SK-N-SH treated with all-trans-retinoic acid at 6 μM for 48 hours (cell line): ENCODE measurements around the gene GPR63.

Source experiments
- ATAC-seq: fragments of 200-7000 bp; cut with Tn5 transposase; 3 replicates; pipeline ENCODE4 v1.9.1; 2020; ENCODE audit warnings: mild to moderate bottlenecking, moderate library complexity
- ARNTL ChIP-seq: fragments of 450-650 bp; formaldehyde crosslinking; IDR thresholded peaks from 2 replicates; pipeline ENCODE4 v1.5.0; 2020; ENCODE audit warnings: low read depth, mild to moderate bottlenecking, moderate library complexity, borderline replicate concordance
- BACH2 ChIP-seq: fragments of 250-450 bp; sonication (Bioruptor Pico); IDR thresholded peaks from 2 replicates; pipeline ENCODE4 v1.9.0; 2021; ENCODE audit warnings: mild to moderate bottlenecking, borderline replicate concordance
- ESRRG ChIP-seq: fragments of 250-450 bp; sonication (Bioruptor Pico); IDR thresholded peaks from 2 replicates; pipeline ENCODE4 v1.6.1; 2021; ENCODE audit warnings: mild to moderate bottlenecking
- GLIS3 ChIP-seq: fragments of 250-450 bp; sonication (Bioruptor Pico); IDR thresholded peaks from 2 replicates; pipeline ENCODE4 v1.5.0; 2020; ENCODE audit warnings: mild to moderate bottlenecking, moderate library complexity
- ISL1 ChIP-seq: fragments of 250-450 bp; sonication (Bioruptor Pico); IDR thresholded peaks from 2 replicates; pipeline ENCODE4 v2.1.2; 2022; ENCODE audit warnings: mild to moderate bottlenecking, moderate library complexity
- OSR1 ChIP-seq: fragments of 250-450 bp; sonication (Bioruptor Pico); IDR thresholded peaks from 2 replicates; pipeline ENCODE4 v1.8.0; 2022; ENCODE audit warnings: moderate library complexity, mild to moderate bottlenecking, inconsistent platforms
- PPARA ChIP-seq: fragments of 250-450 bp; sonication (Bioruptor Pico); IDR thresholded peaks from 2 replicates; pipeline ENCODE4 v1.5.0; 2020; ENCODE audit warnings: mild to moderate bottlenecking, borderline replicate concordance
- RARB ChIP-seq: fragments of 250-450 bp; sonication (Bioruptor Pico); IDR thresholded peaks from 2 replicates; pipeline ENCODE4 v1.8.0; 2021; ENCODE audit warnings: mild to moderate bottlenecking, moderate library complexity
- SNAI2 ChIP-seq: fragments of 250-450 bp; sonication (Bioruptor Pico); IDR thresholded peaks from 2 replicates; pipeline ENCODE4 v1.5.0; 2020; ENCODE audit warnings: mild to moderate bottlenecking, moderate library complexity
- TCF4 ChIP-seq: fragments of 250-450 bp; sonication (Bioruptor Pico); IDR thresholded peaks from 2 replicates; pipeline ENCODE4 v1.8.0; 2021; ENCODE audit warnings: mild to moderate bottlenecking, moderate library complexity, borderline replicate concordance
- TOX ChIP-seq: fragments of 250-450 bp; sonication (Bioruptor Pico); IDR thresholded peaks from 2 replicates; pipeline ENCODE4 v1.8.0; 2021; ENCODE audit warnings: mild to moderate bottlenecking, moderate library complexity, borderline replicate concordance
- ZC3H10 ChIP-seq: fragments of 250-450 bp; sonication (Bioruptor Pico); IDR thresholded peaks from 2 replicates; pipeline ENCODE4 v1.5.1; 2021; ENCODE audit warnings: mild to moderate bottlenecking, moderate library complexity
- ZFP3 ChIP-seq: fragments of 250-450 bp; sonication (Bioruptor Pico); IDR thresholded peaks from 2 replicates; pipeline ENCODE4 v1.5.0; 2020; ENCODE audit warnings: mild to moderate bottlenecking, moderate library complexity
- ZFP30 ChIP-seq: fragments of 450-650 bp; formaldehyde crosslinking; IDR thresholded peaks from 2 replicates; pipeline ENCODE4 v1.5.0; 2022; ENCODE audit warnings: mild to moderate bottlenecking, moderate library complexity
- ZNF565 ChIP-seq: fragments of 450-650 bp; formaldehyde crosslinking; conservative IDR thresholded peaks from 2 replicates; pipeline ENCODE4 v1.5.0; 2020; ENCODE audit warnings: low read depth, mild to moderate bottlenecking, moderate library complexity
- ZNF70 ChIP-seq: fragments of 450-650 bp; formaldehyde crosslinking; IDR thresholded peaks from 2 replicates; pipeline ENCODE4 v1.5.0; 2020; ENCODE audit warnings: mild to moderate bottlenecking, moderate library complexity
- ZNF8 ChIP-seq: fragments of 450-650 bp; formaldehyde crosslinking; IDR thresholded peaks from 2 replicates; pipeline ENCODE4 v1.5.0; 2020; ENCODE audit warnings: mild to moderate bottlenecking, moderate library complexity
- TF ChIP-seq, protein P1 (sequence below): fragments of 250-450 bp; sonication (Bioruptor Pico); IDR thresholded peaks from 2 replicates; pipeline ENCODE4 v1.8.0; 2021; ENCODE audit warnings: low read depth, mild to moderate bottlenecking, moderate library complexity, borderline replicate concordance
- TF ChIP-seq, protein P2 (sequence below): fragments of 250-450 bp; sonication (Bioruptor Pico); IDR thresholded peaks from 2 replicates; pipeline ENCODE4 v1.5.1; 2020; ENCODE audit warnings: low read depth, mild to moderate bottlenecking, moderate library complexity
- TF ChIP-seq, protein P3 (sequence below): fragments of 250-450 bp; sonication (Bioruptor Pico); IDR thresholded peaks from 2 replicates; pipeline ENCODE4 v1.5.0; 2020; ENCODE audit warnings: mild to moderate bottlenecking, moderate library complexity
- TF ChIP-seq, protein P4 (sequence below): fragments of 250-450 bp; sonication (Bioruptor Pico); IDR thresholded peaks from 2 replicates; pipeline ENCODE4 v1.5.1; 2021; ENCODE audit warnings: mild to moderate bottlenecking, moderate library complexity
- TF ChIP-seq, protein P5 (sequence below): fragments of 250-450 bp; sonication (Bioruptor Pico); IDR thresholded peaks from 2 replicates; pipeline ENCODE4 v1.8.0; 2020; ENCODE audit warnings: mild to moderate bottlenecking, moderate library complexity, borderline replicate concordance

GPR63 gene

DNA sequence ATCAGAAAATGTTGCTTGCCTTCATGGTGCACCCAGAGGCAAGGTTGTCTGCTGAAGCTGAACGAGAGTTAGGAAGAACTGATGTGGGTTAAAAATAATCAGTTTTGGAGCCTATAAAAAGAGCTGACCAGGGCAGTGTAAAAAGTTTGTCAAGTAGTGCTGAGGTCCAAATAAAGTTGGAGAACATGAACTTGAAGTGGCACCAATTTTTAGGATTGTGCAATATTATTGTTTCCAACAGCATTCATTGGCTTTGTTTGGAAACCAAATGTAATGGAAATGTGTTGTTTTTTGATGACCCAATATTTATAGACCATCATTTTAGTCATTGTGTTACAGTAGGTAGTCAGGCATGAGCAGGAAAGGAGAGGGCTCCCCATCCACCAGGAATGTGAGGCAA, 55.7 kb downstream of the GPR63 start:
- no peak for ATAC-seq
- TF ChIP-seq, protein P1, sequence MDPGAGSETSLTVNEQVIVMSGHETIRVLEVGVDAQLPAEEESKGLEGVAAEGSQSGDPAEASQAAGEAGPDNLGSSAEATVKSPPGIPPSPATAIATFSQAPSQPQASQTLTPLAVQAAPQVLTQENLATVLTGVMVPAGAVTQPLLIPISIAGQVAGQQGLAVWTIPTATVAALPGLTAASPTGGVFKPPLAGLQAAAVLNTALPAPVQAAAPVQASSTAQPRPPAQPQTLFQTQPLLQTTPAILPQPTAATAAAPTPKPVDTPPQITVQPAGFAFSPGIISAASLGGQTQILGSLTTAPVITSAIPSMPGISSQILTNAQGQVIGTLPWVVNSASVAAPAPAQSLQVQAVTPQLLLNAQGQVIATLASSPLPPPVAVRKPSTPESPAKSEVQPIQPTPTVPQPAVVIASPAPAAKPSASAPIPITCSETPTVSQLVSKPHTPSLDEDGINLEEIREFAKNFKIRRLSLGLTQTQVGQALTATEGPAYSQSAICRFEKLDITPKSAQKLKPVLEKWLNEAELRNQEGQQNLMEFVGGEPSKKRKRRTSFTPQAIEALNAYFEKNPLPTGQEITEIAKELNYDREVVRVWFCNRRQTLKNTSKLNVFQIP (CRISPR knock-in tag): no peak
- TF ChIP-seq, protein P2, sequence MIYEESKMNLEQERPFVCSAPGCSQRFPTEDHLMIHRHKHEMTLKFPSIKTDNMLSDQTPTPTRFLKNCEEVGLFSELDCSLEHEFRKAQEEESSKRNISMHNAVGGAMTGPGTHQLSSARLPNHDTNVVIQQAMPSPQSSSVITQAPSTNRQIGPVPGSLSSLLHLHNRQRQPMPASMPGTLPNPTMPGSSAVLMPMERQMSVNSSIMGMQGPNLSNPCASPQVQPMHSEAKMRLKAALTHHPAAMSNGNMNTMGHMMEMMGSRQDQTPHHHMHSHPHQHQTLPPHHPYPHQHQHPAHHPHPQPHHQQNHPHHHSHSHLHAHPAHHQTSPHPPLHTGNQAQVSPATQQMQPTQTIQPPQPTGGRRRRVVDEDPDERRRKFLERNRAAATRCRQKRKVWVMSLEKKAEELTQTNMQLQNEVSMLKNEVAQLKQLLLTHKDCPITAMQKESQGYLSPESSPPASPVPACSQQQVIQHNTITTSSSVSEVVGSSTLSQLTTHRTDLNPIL: no peak
- TF ChIP-seq BACH2 (CRISPR knock-in tag): no peak
- no peak for TF ChIP-seq ZC3H10
- no peak for TF ChIP-seq ZNF70 (CRISPR knock-in tag)
- TF ChIP-seq, protein P3, sequence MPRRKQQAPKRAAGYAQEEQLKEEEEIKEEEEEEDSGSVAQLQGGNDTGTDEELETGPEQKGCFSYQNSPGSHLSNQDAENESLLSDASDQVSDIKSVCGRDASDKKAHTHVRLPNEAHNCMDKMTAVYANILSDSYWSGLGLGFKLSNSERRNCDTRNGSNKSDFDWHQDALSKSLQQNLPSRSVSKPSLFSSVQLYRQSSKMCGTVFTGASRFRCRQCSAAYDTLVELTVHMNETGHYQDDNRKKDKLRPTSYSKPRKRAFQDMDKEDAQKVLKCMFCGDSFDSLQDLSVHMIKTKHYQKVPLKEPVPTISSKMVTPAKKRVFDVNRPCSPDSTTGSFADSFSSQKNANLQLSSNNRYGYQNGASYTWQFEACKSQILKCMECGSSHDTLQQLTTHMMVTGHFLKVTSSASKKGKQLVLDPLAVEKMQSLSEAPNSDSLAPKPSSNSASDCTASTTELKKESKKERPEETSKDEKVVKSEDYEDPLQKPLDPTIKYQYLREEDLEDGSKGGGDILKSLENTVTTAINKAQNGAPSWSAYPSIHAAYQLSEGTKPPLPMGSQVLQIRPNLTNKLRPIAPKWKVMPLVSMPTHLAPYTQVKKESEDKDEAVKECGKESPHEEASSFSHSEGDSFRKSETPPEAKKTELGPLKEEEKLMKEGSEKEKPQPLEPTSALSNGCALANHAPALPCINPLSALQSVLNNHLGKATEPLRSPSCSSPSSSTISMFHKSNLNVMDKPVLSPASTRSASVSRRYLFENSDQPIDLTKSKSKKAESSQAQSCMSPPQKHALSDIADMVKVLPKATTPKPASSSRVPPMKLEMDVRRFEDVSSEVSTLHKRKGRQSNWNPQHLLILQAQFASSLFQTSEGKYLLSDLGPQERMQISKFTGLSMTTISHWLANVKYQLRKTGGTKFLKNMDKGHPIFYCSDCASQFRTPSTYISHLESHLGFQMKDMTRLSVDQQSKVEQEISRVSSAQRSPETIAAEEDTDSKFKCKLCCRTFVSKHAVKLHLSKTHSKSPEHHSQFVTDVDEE (CRISPR knock-in tag): no peak
- no peak for TF ChIP-seq PPARA
- no peak for TF ChIP-seq ZNF565
- no peak for TF ChIP-seq ZFP30 (CRISPR knock-in tag)
- no peak for TF ChIP-seq TCF4 (CRISPR knock-in tag)
- TF ChIP-seq ESRRG (CRISPR knock-in tag): no peak
- no peak for TF ChIP-seq TOX
- TF ChIP-seq ISL1 (CRISPR knock-in tag): no peak
- TF ChIP-seq GLIS3: no peak
- no peak for TF ChIP-seq SNAI2
- TF ChIP-seq ZFP3: no peak
- no peak for TF ChIP-seq OSR1 (CRISPR knock-in tag)

DNA sequence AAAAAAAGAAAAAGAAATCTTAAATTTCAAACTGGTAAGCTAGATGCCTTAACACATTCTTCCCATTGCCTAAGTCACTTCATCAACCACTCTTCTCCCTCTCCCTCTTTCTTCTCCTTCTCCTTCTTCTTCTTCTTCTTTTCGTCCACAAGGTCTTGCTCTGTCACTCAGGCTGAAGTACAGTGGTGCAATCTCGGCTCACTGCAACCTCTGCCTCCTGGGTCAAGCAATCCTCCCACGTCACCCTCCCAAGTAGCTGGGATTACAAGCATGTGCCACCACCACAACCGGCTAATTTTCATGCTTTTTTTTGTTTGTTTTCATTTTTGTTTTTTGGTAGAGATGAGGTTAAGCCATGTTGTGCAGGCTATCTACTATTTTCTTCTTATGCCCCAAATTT, 60.2 kb downstream of the GPR63 start:
- ATAC-seq: no peak
- TF ChIP-seq TCF4 (CRISPR knock-in tag) (no peak), ARNTL (CRISPR knock-in tag) (no peak), RARB (CRISPR knock-in tag) (no peak), TOX (no peak)
- TF ChIP-seq, protein P4, sequence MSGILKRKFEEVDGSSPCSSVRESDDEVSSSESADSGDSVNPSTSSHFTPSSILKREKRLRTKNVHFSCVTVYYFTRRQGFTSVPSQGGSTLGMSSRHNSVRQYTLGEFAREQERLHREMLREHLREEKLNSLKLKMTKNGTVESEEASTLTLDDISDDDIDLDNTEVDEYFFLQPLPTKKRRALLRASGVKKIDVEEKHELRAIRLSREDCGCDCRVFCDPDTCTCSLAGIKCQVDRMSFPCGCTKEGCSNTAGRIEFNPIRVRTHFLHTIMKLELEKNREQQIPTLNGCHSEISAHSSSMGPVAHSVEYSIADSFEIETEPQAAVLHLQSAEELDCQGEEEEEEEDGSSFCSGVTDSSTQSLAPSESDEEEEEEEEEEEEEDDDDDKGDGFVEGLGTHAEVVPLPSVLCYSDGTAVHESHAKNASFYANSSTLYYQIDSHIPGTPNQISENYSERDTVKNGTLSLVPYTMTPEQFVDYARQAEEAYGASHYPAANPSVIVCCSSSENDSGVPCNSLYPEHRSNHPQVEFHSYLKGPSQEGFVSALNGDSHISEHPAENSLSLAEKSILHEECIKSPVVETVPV (CRISPR knock-in tag): no peak
- TF ChIP-seq, protein P1 (CRISPR knock-in tag): no peak

DNA sequence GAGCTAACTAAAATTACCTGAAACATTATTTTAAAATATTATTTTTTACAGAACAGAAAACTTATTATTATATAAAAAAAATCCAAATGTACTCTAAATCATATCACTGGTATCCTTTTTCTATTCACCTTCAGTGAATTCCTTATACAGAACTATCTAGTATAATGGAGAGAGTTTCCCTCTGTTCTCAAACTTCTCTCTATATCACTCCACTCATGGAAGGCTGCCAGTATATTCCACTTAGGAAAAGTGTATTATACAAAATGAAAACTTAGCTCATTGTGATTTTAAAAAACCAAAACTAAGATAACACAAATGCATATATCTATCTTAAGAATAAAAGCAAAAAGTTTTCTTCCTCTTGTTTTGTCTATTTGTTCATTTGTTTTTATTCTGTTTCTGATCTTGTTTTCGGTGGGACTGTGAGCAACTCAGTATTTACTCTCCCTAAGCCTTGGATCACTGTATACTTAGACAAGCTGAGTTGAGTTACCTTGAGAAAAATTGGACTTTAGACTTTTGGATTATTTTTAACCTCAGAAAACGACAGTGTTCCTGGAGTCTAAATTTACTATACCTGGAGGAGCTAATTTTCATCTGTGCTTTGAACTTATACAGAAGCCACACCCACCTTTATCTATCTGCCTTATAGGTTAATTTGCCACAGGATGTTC, 61.4 kb downstream of the GPR63 start:
- TF ChIP-seq ZFP3: no peak
- no peak for TF ChIP-seq ZNF70 (CRISPR knock-in tag)
- no peak for ATAC-seq

DNA sequence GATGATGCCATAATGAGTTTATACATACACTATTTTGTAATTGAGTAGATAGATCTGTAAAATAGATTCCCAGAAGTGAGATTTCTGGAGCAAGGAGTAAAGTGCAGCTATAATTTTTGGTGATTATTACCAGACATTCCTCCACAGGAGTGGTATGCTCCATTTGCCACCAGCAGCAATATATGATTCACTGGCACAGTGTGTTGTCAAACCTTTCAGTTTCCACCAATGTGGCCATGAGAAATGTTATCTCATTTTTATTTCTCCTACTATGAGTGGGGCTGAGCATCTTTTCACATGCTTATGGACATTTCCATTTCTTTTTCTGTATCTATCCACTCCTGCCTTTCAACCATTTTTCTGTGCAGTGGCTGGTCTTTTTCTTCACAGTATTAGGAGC, 70.5 kb downstream of the GPR63 start:
- no peak for ATAC-seq
- TF ChIP-seq SNAI2: no peak
- no peak for TF ChIP-seq OSR1 (CRISPR knock-in tag)
- TF ChIP-seq TOX: no peak
- TF ChIP-seq ZNF8 (CRISPR knock-in tag): no peak
- TF ChIP-seq, protein P2: no peak
- TF ChIP-seq ZFP30 (CRISPR knock-in tag): no peak
- no peak for TF ChIP-seq ESRRG (CRISPR knock-in tag)
- TF ChIP-seq ZNF565: no peak
- TF ChIP-seq, protein P5, sequence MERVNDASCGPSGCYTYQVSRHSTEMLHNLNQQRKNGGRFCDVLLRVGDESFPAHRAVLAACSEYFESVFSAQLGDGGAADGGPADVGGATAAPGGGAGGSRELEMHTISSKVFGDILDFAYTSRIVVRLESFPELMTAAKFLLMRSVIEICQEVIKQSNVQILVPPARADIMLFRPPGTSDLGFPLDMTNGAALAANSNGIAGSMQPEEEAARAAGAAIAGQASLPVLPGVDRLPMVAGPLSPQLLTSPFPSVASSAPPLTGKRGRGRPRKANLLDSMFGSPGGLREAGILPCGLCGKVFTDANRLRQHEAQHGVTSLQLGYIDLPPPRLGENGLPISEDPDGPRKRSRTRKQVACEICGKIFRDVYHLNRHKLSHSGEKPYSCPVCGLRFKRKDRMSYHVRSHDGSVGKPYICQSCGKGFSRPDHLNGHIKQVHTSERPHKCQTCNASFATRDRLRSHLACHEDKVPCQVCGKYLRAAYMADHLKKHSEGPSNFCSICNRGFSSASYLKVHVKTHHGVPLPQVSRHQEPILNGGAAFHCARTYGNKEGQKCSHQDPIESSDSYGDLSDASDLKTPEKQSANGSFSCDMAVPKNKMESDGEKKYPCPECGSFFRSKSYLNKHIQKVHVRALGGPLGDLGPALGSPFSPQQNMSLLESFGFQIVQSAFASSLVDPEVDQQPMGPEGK (CRISPR knock-in tag): no peak
- no peak for TF ChIP-seq ISL1 (CRISPR knock-in tag)
- TF ChIP-seq ZC3H10: no peak
- TF ChIP-seq GLIS3: no peak
- TF ChIP-seq BACH2 (CRISPR knock-in tag): no peak
